WTC11 (cell line): Measurements from ENCODE around the gene APOF.

ENCODE experiments used
- CBFB ChIP-seq: sonication (generic); formaldehyde crosslinking; IDR thresholded peaks from 2 replicates; pipeline ENCODE4 v1.8.1; 2022; ENCODE audit warnings: mild to moderate bottlenecking, low read depth, missing genetic modification reagents
- FOXK1 ChIP-seq: sonication (generic); formaldehyde crosslinking; IDR thresholded peaks from 2 replicates; pipeline ENCODE4 v1.8.0; 2022; ENCODE audit warnings: mild to moderate bottlenecking, moderate library complexity, missing genetic modification reagents
- GABPB1 ChIP-seq: sonication (generic); formaldehyde crosslinking; IDR thresholded peaks from 2 replicates; pipeline ENCODE4 v1.8.1; 2023; ENCODE audit warnings: mild to moderate bottlenecking, missing genetic modification reagents
- GRHL2 ChIP-seq: fragments of 250-450 bp; sonication (Bioruptor Pico); IDR thresholded peaks from 2 replicates; pipeline ENCODE4 v1.8.0; 2022; ENCODE audit warnings: mild to moderate bottlenecking, moderate library complexity; ENCODE audit not compliant: insufficient replicate concordance, severe bottlenecking
- JUN ChIP-seq: sonication (generic); formaldehyde crosslinking; IDR thresholded peaks from 2 replicates; pipeline ENCODE4 v1.8.0; 2023; ENCODE audit warnings: mild to moderate bottlenecking, missing genetic modification reagents
- NFYB ChIP-seq: sonication (generic); formaldehyde crosslinking; conservative IDR thresholded peaks from 2 replicates; pipeline ENCODE4 v1.8.0; 2022; ENCODE audit warnings: low read depth, missing genetic modification reagents
- SMAD3 ChIP-seq: sonication (generic); formaldehyde crosslinking; IDR thresholded peaks from 2 replicates; pipeline ENCODE4 v1.8.0; 2022; ENCODE audit warnings: missing genetic modification reagents, mild to moderate bottlenecking, borderline replicate concordance
- TP53 ChIP-seq: sonication (generic); formaldehyde crosslinking; IDR thresholded peaks from 2 replicates; pipeline ENCODE4 v1.8.1; 2023; ENCODE audit warnings: mild to moderate bottlenecking, missing genetic modification reagents
- ZNF121 ChIP-seq: sonication (generic); formaldehyde crosslinking; IDR thresholded peaks from 2 replicates; pipeline ENCODE4 v1.8.0; 2023; ENCODE audit warnings: missing genetic modification reagents
- ZNF138 ChIP-seq: sonication (generic); formaldehyde crosslinking; conservative IDR thresholded peaks from 2 replicates; pipeline ENCODE4 v1.8.1; 2022; ENCODE audit warnings: mild to moderate bottlenecking, moderate library complexity, missing genetic modification reagents
- ZNF263 ChIP-seq: sonication (generic); formaldehyde crosslinking; IDR thresholded peaks from 2 replicates; pipeline ENCODE4 v1.8.1; 2022; ENCODE audit warnings: low read depth, mild to moderate bottlenecking, moderate library complexity, missing genetic modification reagents
- ZNF396 ChIP-seq: fragments of 250-450 bp; sonication (Bioruptor Pico); IDR thresholded peaks from 2 replicates; pipeline ENCODE4 v1.8.0; 2021; ENCODE audit warnings: mild to moderate bottlenecking, moderate library complexity, borderline replicate concordance
- TF ChIP-seq, protein P1 (sequence below): fragments of 200-600 bp; IDR thresholded peaks from 2 replicates; pipeline ENCODE4 v1.8.0; 2022; ENCODE audit warnings: antibody characterized with exemption
- TF ChIP-seq, protein P2 (sequence below): sonication (generic); formaldehyde crosslinking; IDR thresholded peaks from 2 replicates; pipeline ENCODE4 v1.8.0; 2022; ENCODE audit warnings: mild to moderate bottlenecking, missing genetic modification reagents

DNA sequence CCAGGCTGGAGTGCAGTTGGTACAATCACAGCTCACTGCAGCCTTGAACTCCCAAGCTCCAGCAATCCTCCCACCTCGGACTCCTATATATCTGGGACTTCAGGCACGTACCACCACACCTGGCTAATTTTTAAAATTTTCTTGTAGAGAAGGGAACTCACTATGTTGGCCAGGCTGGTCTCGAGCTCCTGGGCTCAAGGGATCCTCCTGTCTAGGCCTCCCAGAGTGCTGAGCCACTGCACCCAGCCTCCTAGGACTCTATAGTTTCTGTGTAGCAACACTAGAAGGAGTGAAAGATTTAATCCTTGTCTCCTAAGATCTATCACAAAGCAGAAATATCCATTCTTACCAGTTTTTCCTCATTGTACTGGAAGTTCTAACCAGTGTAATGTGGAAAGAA is 4.3 kb upstream of the APOF start:
- TF ChIP-seq, protein P1, sequence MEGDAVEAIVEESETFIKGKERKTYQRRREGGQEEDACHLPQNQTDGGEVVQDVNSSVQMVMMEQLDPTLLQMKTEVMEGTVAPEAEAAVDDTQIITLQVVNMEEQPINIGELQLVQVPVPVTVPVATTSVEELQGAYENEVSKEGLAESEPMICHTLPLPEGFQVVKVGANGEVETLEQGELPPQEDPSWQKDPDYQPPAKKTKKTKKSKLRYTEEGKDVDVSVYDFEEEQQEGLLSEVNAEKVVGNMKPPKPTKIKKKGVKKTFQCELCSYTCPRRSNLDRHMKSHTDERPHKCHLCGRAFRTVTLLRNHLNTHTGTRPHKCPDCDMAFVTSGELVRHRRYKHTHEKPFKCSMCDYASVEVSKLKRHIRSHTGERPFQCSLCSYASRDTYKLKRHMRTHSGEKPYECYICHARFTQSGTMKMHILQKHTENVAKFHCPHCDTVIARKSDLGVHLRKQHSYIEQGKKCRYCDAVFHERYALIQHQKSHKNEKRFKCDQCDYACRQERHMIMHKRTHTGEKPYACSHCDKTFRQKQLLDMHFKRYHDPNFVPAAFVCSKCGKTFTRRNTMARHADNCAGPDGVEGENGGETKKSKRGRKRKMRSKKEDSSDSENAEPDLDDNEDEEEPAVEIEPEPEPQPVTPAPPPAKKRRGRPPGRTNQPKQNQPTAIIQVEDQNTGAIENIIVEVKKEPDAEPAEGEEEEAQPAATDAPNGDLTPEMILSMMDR, result no peak
- TF ChIP-seq ZNF263, result no peak
- no peak for TF ChIP-seq CBFB (CRISPR knock-in tag)
- no peak for TF ChIP-seq TP53
- no peak for TF ChIP-seq FOXK1
- TF ChIP-seq ZNF396, result no peak
- no peak for TF ChIP-seq ZNF138
- TF ChIP-seq GRHL2 (CRISPR knock-in tag), result no peak
- no peak for TF ChIP-seq NFYB (CRISPR knock-in tag)
- no peak for TF ChIP-seq GABPB1
- TF ChIP-seq, protein P2, sequence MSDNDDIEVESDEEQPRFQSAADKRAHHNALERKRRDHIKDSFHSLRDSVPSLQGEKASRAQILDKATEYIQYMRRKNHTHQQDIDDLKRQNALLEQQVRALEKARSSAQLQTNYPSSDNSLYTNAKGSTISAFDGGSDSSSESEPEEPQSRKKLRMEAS (CRISPR knock-in tag), result no peak
- no peak for TF ChIP-seq SMAD3 (CRISPR knock-in tag)
- TF ChIP-seq ZNF121 (CRISPR knock-in tag), result no peak
- no peak for TF ChIP-seq JUN (CRISPR knock-in tag)
